Measurements from ENCODE around the gene UBLCP1. TPM values are rescaled to one million over a fixed set of nuclear protein-coding genes. Genes with fewer than 3 reads are reported as not detected.
A peak's percentile ranks its signal among the peaks of the same experiment; 100 is the strongest.

UBLCP1 gene
- total RNA-seq, 2 experiments from 2014 or later: 30.6 to 31.6 TPM

DNA sequence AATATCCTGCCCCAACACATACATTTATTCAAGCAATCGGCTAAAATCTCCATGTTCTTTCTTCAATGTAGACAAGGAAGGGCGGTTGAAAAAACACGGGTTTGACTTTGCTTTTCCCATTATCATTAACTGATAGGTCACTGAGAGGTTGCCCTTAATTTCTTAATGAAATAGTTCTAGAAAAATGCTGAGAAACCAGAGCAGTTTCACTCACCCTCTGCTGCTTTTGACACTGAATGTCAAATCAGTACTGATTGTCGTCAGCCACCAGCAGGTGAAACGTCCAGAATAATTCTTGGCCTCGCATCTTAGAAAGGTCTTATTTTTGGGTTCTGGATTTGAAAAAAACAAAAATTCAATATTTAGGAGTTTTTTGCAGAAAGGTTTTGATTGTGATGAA is 59.1 kb downstream of the UBLCP1 start:
- POLR2A ChIA-PET: no interaction called here
- Mint-ChIP-seq H3K9me3 (no peaks in the 10 kb centered on the region), H3K27me3 (peaks cover 5% of the 10 kb centered on the region), H3K4me1 (ENCODE audit: low read depth) (no peaks in the 10 kb centered on the region), H3K36me3 (ENCODE audit: low read depth) (no peaks in the 10 kb centered on the region), H3K4me3 (no peak overlapping the region), H3K27ac (no peak overlapping the region)
- DNase-seq (no peak), ATAC-seq (no peak)
- TF ChIP-seq, protein P1, sequence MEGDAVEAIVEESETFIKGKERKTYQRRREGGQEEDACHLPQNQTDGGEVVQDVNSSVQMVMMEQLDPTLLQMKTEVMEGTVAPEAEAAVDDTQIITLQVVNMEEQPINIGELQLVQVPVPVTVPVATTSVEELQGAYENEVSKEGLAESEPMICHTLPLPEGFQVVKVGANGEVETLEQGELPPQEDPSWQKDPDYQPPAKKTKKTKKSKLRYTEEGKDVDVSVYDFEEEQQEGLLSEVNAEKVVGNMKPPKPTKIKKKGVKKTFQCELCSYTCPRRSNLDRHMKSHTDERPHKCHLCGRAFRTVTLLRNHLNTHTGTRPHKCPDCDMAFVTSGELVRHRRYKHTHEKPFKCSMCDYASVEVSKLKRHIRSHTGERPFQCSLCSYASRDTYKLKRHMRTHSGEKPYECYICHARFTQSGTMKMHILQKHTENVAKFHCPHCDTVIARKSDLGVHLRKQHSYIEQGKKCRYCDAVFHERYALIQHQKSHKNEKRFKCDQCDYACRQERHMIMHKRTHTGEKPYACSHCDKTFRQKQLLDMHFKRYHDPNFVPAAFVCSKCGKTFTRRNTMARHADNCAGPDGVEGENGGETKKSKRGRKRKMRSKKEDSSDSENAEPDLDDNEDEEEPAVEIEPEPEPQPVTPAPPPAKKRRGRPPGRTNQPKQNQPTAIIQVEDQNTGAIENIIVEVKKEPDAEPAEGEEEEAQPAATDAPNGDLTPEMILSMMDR (IDR thresholded peaks at IDR 0.05): no peak
- intact Hi-C loops (cut with micrococcal nuclease): no loop called here
- CTCF ChIA-PET: no interaction called here

DNA sequence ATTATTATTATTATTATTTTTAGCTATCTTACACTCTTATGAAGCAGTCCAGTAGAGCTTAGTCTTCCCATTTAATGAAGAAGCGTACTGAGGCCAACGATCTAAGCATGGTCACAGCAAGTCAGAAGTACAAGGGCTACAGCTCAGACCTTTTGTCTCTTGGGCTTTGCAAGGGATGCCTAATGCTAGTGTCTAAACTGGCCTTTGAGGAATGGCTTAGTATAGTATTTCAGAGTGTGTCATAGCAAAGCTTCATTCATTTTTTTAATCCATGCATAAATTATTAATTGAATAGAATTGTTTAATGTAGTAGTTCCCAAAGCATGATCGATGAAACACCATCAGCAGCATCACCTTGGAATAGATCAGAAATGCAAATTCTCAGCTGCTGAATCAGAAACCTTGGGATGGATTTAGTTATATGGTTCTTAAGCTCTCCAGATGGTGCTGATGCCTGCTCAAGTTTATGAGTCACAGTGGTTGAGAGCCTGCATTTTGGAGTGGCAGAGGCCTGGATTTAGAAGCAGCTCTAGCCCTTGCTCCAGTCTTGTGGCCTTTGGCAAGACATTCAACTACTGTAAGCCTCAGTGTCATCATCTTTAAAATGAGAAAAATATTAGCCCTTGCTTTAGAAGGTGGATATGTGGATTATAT is 61.1 kb downstream of the UBLCP1 start:
- no peak for ATAC-seq
- TF ChIP-seq, protein P1 (IDR thresholded peaks at IDR 0.05): no peak
- no peaks in the 10 kb centered on the region for H3K9me3 Mint-ChIP-seq
- H3K27me3 Mint-ChIP-seq: peaks cover 5% of the 10 kb centered on the region
- no peak overlapping the region for H3K27ac Mint-ChIP-seq
- ChIA-PET CTCF (interaction anchor here (0.6 to 3.6 kb wide), 6 partner anchors 7 to 192 kb away, joined by 3 to 18 read pairs (median 4); no protein-coding TSS in a partner anchor), POLR2A (no interaction called here)
- no peak overlapping the region for H3K4me3 Mint-ChIP-seq
- DNase-seq: no peak
- intact Hi-C loops (cut with micrococcal nuclease): no loop called here
- H3K4me1 Mint-ChIP-seq (ENCODE audit: low read depth): no peaks in the 10 kb centered on the region
- no peaks in the 10 kb centered on the region for H3K36me3 Mint-ChIP-seq (ENCODE audit: low read depth)

DNA sequence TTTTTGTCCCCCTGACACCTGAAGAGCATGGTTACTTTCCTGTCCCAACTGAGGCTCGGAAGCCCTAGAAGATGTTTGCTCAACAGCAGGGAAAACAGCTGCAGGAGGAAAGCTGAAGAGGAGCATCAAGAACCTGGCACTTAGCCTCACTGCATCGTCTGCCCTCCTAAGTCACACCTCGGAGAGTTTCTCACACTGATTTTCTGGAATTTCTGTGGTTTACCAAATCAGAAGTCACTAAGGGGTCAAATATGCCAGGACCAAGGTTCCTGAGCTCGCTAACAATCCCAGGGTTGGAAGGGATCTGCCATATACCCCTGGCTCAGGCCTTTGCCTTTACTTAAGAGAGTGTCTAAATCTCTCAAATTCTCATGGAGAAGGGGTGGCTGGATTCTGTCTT is 61.9 kb downstream of the UBLCP1 start:
- intact Hi-C loops (cut with micrococcal nuclease): no loop called here

DNA sequence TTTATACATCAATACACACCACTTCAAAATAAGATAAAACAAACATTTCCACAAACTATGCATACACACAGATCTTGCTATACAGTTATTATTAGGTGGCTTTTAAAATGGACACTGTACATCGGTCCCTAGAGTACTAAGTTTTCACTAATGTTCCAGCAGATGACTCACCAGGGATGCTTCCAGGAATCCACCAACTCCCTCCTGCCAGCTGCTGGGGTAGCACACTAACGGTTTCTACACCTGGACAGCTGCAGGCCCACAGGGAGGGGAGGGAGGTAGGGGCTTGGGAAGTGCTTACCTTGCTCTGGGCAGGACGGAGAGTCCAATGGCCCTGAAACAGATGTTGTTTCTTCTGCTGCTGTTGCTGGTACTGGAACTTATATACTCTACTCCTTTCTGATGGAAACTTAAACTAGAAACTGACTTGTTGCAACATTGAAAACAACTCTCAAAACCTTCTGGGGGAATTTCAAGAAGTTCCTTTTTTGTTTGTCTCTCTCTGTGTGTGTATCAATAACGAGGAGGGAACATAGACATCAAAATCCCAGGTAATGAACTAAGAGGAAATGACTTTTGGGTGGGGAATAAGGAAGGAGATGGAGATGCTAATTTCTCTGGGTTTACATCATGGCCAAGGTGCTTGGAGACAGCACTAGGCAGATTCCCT is 67.2 kb downstream of the UBLCP1 start, which contains the start of gene IL12B:
TSS of gene IL12B (minus strand) at position 357 of the 670 bp plus-strand sequence. CDS start 3,705 bp downstream, outside the sequence.
- Mint-ChIP-seq H3K4me1 (ENCODE audit: low read depth) (peaks cover 9% of the 10 kb centered on the region), H3K9me3 (no peaks in the 10 kb centered on the region), H3K27ac (no peak within 1 kb of the TSS), H3K4me3 (peak within 1 kb of the TSS; percentile 56), H3K27me3 (peaks cover 10% of the 10 kb centered on the region), H3K36me3 (ENCODE audit: low read depth) (no peaks in the 10 kb centered on the region)
- TF ChIP-seq, protein P1 (IDR thresholded peaks at IDR 0.05): no peak
- ATAC-seq (no peak), DNase-seq (no peak)
- intact Hi-C loops (cut with micrococcal nuclease): no loop called here
- CTCF ChIA-PET: interaction anchor here (1.1 kb wide), 1 partner anchor 13 kb away, joined by 4 read pairs; no protein-coding TSS in a partner anchor
- POLR2A ChIA-PET: no interaction called here

More for the DNA sequence above, 61.9 kb downstream of the UBLCP1 start:
- DNase-seq (no peak), ATAC-seq (no peak)
- no peak overlapping the region for H3K27ac Mint-ChIP-seq
- H3K9me3 Mint-ChIP-seq: no peaks in the 10 kb centered on the region
- no peaks in the 10 kb centered on the region for H3K4me1 Mint-ChIP-seq (ENCODE audit: low read depth)
- H3K4me3 Mint-ChIP-seq: no peak overlapping the region
- ChIA-PET CTCF (interaction anchor here (1.7 to 3.6 kb wide), 3 partner anchors 8 to 192 kb away, joined by 5 to 18 read pairs (median 14); no protein-coding TSS in a partner anchor), POLR2A (interaction anchor here (0.9 kb wide), 1 partner anchor 8 kb away, joined by 3 read pairs; no protein-coding TSS in a partner anchor)
- H3K36me3 Mint-ChIP-seq (ENCODE audit: low read depth): no peaks in the 10 kb centered on the region
- H3K27me3 Mint-ChIP-seq: peaks cover 5% of the 10 kb centered on the region
- TF ChIP-seq, protein P1 (IDR thresholded peaks at IDR 0.05): no peak
